Large intestine (tissue), 3 donors: ENCODE data around the gene PANK2. TPM values are rescaled to one million over a fixed set of nuclear protein-coding genes. Genes with fewer than 3 reads are reported as not detected.
A peak's percentile ranks its signal among the peaks of the same experiment; 100 is the strongest.
"Not testable (repeated sequence)": the region's sequence is repeated elsewhere in the genome, so short reads cannot be mapped to it uniquely, and the experiment has no call there.

ENCODE experiments used
- DNase-seq, 2 donors: peaks; one replicate each; pipeline versions ENCODE4 v3.0.0 to v3.0.0-alpha.2; 2013
- H3K27ac ChIP-seq: one replicate; pipeline ENCODE4 v1.5.1; 2013; ENCODE audit warnings: low read length
- H3K27me3 ChIP-seq: 2 replicates; pipeline ENCODE4 v1.6.1; 2013; ENCODE audit warnings: low read length; ENCODE audit not compliant: control insufficient read depth, insufficient read depth
- H3K36me3 ChIP-seq: 2 replicates; pipeline ENCODE4 v1.6.1; 2013; ENCODE audit warnings: low read length; ENCODE audit not compliant: control insufficient read depth, insufficient read depth
- H3K4me1 ChIP-seq: one replicate; pipeline ENCODE4 v1.6.1; 2013; ENCODE audit warnings: low read length; ENCODE audit not compliant: control insufficient read depth, insufficient read depth
- H3K4me3 ChIP-seq: one replicate; pipeline ENCODE4 v1.5.1; 2013; ENCODE audit warnings: low read length
- H3K9me3 ChIP-seq: one replicate; pipeline ENCODE4 v1.6.1; 2013; ENCODE audit warnings: mild to moderate bottlenecking, low read depth, low read length, moderate library complexity; ENCODE audit not compliant: control insufficient read depth
- WGBS: methylation state at CpG from one replicate; pipeline ENCODE4 v1.1.5; 2013; ENCODE audit warnings: low lambda C conversion rate; ENCODE audit not compliant: insufficient coverage; 5-methylcytosine and 5-hydroxymethylcytosine counted together
- polyA plus RNA-seq: library from polyadenylated mRNA; unstranded; fragments of 120-200 nt; gene quantifications from one replicate; pipeline ENCODE4 v1.2.1, GENCODE V29; 2013

PANK2 gene
- polyA plus RNA-seq, 1 donor: 24.3 TPM

GRCh38 chr20:3867802-3868201 lies 21.4 kb upstream of the PANK2 start:
- no peaks in the 10 kb centered on the region for H3K4me1 ChIP-seq
- H3K9me3 ChIP-seq: no peaks in the 10 kb centered on the region
- no peaks in the 10 kb centered on the region for H3K27me3 ChIP-seq
- DNase-seq: no peak
- WGBS: no CpG with 5 or more reads among the region's 2 CpGs
- H3K36me3 ChIP-seq: peaks cover 71% of the 10 kb centered on the region
- no peak overlapping the region for H3K4me3 ChIP-seq
- H3K27ac ChIP-seq: no peak overlapping the region

DNA sequence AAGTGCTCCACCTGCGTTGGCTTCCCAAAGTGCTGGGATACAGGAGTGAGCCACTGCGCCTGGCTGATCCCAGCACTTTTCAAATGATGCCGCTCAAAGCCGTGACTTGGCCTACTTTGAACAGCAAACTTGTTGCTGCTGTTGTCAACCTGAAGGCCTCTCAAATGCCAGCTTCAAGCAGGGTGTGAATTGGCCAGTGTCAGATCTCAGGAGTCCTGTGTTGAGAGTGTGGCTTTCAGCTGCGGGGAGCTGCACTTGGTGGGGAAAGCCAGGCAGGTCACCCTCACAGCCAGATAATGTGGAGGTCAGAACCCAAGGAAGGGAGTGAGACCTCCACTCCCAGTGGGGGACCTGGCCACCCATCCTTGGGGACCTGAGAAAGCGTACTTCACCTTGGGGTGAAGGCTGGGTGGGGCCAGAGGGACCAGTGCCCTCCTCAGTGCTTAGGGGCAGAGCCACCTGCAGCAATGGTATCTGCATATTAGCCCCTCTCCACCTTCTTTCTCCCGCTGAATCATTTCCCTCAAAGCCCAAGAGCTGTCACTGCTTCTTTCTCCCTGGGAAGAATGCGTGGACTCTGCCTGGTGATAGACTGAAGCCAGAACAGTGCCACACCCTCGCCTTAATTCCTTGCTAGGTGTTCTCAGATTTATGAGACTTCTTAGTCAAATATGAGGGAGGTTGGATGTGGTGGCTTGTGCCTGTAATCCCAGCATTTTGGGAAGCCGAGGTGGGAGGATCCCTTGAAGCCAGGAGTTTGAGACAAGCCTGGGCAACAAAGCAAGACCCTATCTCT lies 19.1 kb upstream of the PANK2 start:
- Histone ChIP-seq H3K27me3 (no peaks in the 10 kb centered on the region), H3K4me3 (no peak overlapping the region), H3K4me1 (no peaks in the 10 kb centered on the region), H3K9me3 (no peaks in the 10 kb centered on the region), H3K27ac (no peak overlapping the region), H3K36me3 (peaks cover 69% of the 10 kb centered on the region)
- DNase-seq: peak in 1 of 2 donors; percentile 39
- no CpG with 5 or more reads among the region's 10 CpGs for WGBS

- no CpG with 5 or more reads among the region's 4 CpGs for WGBS
- Histone ChIP-seq H3K4me3 (no peak overlapping the region), H3K36me3 (peaks cover 52% of the 10 kb centered on the region), H3K9me3 (no peaks in the 10 kb centered on the region), H3K27me3 (no peaks in the 10 kb centered on the region), H3K4me1 (no peaks in the 10 kb centered on the region), H3K27ac (no peak overlapping the region)
- peak in 1 of 2 donors; percentile 41 for DNase-seq
These were observed 17.5 kb upstream of the PANK2 start for GRCh38 chr20:3871550-3872265.

DNA sequence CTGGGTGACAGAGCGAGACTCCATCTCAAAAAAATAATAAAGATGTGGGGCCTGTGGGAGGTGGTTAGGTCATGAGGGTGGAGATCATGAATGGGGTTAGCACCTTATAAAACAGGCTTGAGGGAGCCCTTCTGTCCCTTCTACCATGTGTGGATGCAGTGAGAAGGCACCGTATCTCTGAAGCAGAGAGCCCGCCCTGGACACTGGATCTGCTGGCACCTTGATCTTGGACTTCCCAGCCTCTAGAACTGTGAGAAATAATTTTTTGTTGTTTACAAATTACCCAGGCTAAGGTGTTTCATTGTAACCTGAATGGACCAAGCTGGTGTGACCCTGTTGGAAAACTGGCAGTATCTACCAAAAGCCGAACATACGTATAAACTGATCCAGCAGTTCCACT lies 15.7 kb upstream of the PANK2 start:
- Histone ChIP-seq H3K4me3 (no peak overlapping the region), H3K9me3 (no peaks in the 10 kb centered on the region), H3K27ac (no peak overlapping the region), H3K27me3 (no peaks in the 10 kb centered on the region), H3K36me3 (peaks cover 40% of the 10 kb centered on the region), H3K4me1 (no peaks in the 10 kb centered on the region)
- WGBS: no CpG with 5 or more reads among the region's 5 CpGs
- no peak for DNase-seq

DNA sequence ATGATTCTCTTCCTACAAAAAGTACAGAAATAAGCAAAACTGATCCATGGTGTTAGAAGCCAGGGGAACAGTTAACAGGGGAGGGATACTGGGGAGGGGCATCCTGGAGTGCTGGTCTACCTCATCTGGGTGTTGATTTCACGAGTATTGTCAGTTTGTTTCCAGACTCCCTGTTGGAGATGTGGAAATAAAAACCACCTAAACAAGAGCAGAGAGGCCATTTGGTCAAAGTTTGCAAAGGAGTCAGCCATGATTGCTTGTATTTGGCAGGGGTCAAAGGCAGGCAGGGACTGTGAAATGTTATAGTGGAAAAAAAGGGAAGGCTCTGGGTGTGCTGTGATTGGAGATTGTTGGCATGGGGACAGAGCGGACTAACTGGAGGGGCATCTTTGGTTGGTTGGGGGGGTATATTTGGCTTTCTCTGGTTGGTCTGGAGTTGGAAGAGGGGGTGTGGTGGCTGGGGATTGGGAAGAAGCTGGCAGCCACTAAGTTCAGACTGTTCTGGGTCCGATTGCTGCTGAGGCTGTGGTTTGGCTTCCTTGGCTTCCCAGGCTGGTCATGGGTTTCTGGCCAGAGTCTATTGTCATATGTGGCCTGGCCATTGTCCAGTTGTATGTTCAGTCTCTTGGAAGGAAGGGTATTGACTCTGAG lies 14.9 kb upstream of the PANK2 start:
- peaks cover 42% of the 10 kb centered on the region for H3K36me3 ChIP-seq
- H3K9me3 ChIP-seq: no peaks in the 10 kb centered on the region
- H3K27me3 ChIP-seq: no peaks in the 10 kb centered on the region
- H3K27ac ChIP-seq: no peak overlapping the region
- no peak overlapping the region for H3K4me3 ChIP-seq
- no peaks in the 10 kb centered on the region for H3K4me1 ChIP-seq
- WGBS: 100% methylated on average over 1 of the region's 3 CpGs
- no peak for DNase-seq

GRCh38 chr20:3875378-3875974 lies 13.7 kb upstream of the PANK2 start:
- Histone ChIP-seq H3K4me3 (no peak overlapping the region), H3K4me1 (no peaks in the 10 kb centered on the region), H3K36me3 (peaks cover 36% of the 10 kb centered on the region), H3K27me3 (no peaks in the 10 kb centered on the region), H3K27ac (no peak overlapping the region), H3K9me3 (no peaks in the 10 kb centered on the region)
- WGBS: 92% methylated on average over 4 of the region's 9 CpGs
- no peak for DNase-seq

DNA sequence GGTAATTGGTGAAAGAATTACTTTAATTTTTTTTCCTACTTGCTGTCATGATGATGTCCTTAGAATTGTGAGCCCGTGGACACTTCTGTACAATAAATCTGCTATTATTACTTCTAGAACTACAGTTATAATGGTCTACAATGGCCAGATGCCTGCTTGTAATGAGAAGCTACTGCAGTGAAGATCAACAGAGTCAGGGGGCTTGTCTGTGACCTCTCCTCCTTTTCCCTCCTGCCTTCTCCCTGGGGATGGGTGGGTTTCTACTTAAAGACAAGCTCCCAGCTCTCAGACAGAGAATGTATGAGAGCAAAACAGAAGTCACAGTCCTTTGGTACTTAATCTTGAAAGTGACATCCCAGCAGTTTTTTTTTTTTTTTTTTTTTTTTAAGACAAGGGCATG lies 13.2 kb upstream of the PANK2 start:
- DNase-seq: no peak
- peaks cover 35% of the 10 kb centered on the region for H3K36me3 ChIP-seq
- no peaks in the 10 kb centered on the region for H3K9me3 ChIP-seq
- no peak overlapping the region for H3K4me3 ChIP-seq
- WGBS: no CpG with 5 or more reads among the region's 1 CpG
- H3K27me3 ChIP-seq: no peaks in the 10 kb centered on the region
- H3K27ac ChIP-seq: no peak overlapping the region
- H3K4me1 ChIP-seq: no peaks in the 10 kb centered on the region

DNA sequence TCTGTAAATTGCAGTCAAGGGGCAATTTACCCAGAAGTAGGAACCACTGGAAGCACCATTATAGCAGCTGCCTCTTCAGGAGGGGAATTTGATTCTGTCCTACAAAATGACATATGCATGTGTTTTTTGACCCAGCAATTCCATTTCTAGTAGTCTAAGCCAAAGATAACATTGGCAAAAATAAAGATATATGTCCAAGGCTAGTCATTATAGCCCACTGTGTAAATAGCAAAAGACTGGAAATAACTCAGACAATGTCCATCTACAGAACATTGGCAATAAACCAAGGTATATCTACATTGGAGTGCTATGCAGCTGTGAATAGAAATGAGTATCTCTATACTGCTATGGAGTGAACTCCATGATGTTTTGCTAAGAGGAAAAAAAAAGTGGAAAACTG lies 12.5 kb upstream of the PANK2 start:
- no peak for DNase-seq
- no peak overlapping the region for H3K27ac ChIP-seq
- H3K27me3 ChIP-seq: no peaks in the 10 kb centered on the region
- no peaks in the 10 kb centered on the region for H3K9me3 ChIP-seq
- H3K4me1 ChIP-seq: no peaks in the 10 kb centered on the region
- no peak overlapping the region for H3K4me3 ChIP-seq
- peaks cover 30% of the 10 kb centered on the region for H3K36me3 ChIP-seq

DNA sequence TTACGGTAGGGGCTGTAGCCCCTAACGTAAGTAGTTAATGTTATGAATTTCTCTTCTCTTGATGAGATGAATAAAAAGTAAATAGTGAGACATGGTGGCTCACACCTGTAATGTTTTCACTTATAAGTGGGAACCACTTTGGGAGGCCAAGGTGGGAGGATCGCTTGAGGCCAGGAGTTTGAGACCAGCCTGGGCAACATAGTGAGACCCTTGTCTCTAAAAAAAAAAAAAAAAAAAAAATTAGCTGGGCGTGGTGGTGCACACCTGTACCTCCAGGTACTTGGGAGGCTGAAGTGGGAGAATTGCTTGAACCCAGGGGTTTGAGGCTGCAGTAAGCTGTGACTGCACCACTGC lies 10.3 kb upstream of the PANK2 start:
- DNase-seq, H3K9me3 ChIP-seq, H3K4me1 ChIP-seq, H3K4me3 ChIP-seq, H3K27ac ChIP-seq, H3K27me3 ChIP-seq: not testable (repeated sequence)
- no CpG with 5 or more reads among the region's 4 CpGs for WGBS
- peaks cover 12% of the 10 kb centered on the region for H3K36me3 ChIP-seq

- WGBS: no CpG with 5 or more reads among the region's 3 CpGs
- no peak overlapping the region for H3K27ac ChIP-seq
- no peak for DNase-seq
- H3K9me3 ChIP-seq: no peaks in the 10 kb centered on the region
- no peak overlapping the region for H3K4me3 ChIP-seq
- peaks cover 2% of the 10 kb centered on the region for H3K36me3 ChIP-seq
- no peaks in the 10 kb centered on the region for H3K27me3 ChIP-seq
- peaks cover 6% of the 10 kb centered on the region for H3K4me1 ChIP-seq
These were observed 3.5 kb upstream of the PANK2 start for GRCh38 chr20:3885715-3886114.
